Epithelial cell of proximal tubule (primary cell): ENCODE results near the gene OR14A16. TPM values are rescaled to one million over a fixed set of nuclear protein-coding genes. Genes with fewer than 3 reads are reported as not detected.

Source experiments
- DNase-seq: peaks from one replicate; pipeline ENCODE4 v3.0.0-alpha.2; 2011; ENCODE audit warnings: low read depth
- H3K4me3 ChIP-seq: 2 replicates; pipeline ENCODE4 v1.5.1; 2011; ENCODE audit warnings: low read depth, mild to moderate bottlenecking, low read length
- CTCF ChIP-seq: conservative IDR thresholded peaks from 2 replicates; pipeline ENCODE4 v1.5.1; 2012; ENCODE audit warnings: low read depth, mild to moderate bottlenecking, low read length
- total RNA-seq: library from RNA; depleted of rRNA; stranded (reverse); fragments of >200 nt; gene quantifications from 2 replicates; pipeline ENCODE4 v1.2.3, GENCODE V29; 2015

OR14A16 gene
- total RNA-seq, 1 donor from 2014 or later: not detected

GRCh38 chr1:247855911-247856310 is 32.0 kb upstream of the OR14A16 start:
- TF ChIP-seq CTCF: no peak
- DNase-seq: no peak
- H3K4me3 ChIP-seq: no peak overlapping the region

- TF ChIP-seq CTCF: no peak
- DNase-seq: no peak
- H3K4me3 ChIP-seq: no peak overlapping the region
These were observed 31.1 kb upstream of the OR14A16 start for GRCh38 chr1:247854899-247855545.

- TF ChIP-seq CTCF: no peak
- H3K4me3 ChIP-seq: no peak overlapping the region
- DNase-seq: no peak
These were observed 25.7 kb upstream of the OR14A16 start for GRCh38 chr1:247849616-247850015.

- H3K4me3 ChIP-seq: no peak overlapping the region
- TF ChIP-seq CTCF: no peak
- no peak for DNase-seq
These were observed 24.4 kb upstream of the OR14A16 start for GRCh38 chr1:247848346-247848745.

GRCh38 chr1:247845693-247846017 is 21.7 kb upstream of the OR14A16 start:
- no peak for TF ChIP-seq CTCF
- H3K4me3 ChIP-seq: no peak overlapping the region
- no peak for DNase-seq

GRCh38 chr1:247845011-247845692 is 21.2 kb upstream of the OR14A16 start:
- DNase-seq: no peak
- no peak for TF ChIP-seq CTCF

GRCh38 chr1:247843411-247843810 is 19.5 kb upstream of the OR14A16 start:
- H3K4me3 ChIP-seq: no peak overlapping the region
- no peak for TF ChIP-seq CTCF
- no peak for DNase-seq

More at GRCh38 chr1:247845011-247845692, 21.2 kb upstream of the OR14A16 start:
- no peak overlapping the region for H3K4me3 ChIP-seq
